ENCODE results near the gene PDE1C.

The PDE1C gene

GRCh38 chr7:31939076-31939475 is 131.1 kb downstream of the PDE1C start:
- no peaks in the 10 kb centered on the region for H3K27me3 ChIP-seq (ENCODE audit: control insufficient read depth, insufficient read depth, low read length)
- H3K9ac ChIP-seq (ENCODE audit: low read length): no peak overlapping the region
- H3K9me3 ChIP-seq (ENCODE audit: control insufficient read depth, insufficient read depth, low read depth, low read length): peaks cover under 1% of the 10 kb centered on the region; the same call in 1 of the 2 replicates
- H3K4me3 ChIP-seq (ENCODE audit: low read depth, low read length): no peak overlapping the region
- H3K4me1 ChIP-seq (ENCODE audit: control insufficient read depth, insufficient read depth, low read length): peaks cover 12% of the 10 kb centered on the region
- H3K27ac ChIP-seq (ENCODE audit: low read depth, low read length): no peak overlapping the region
- no peaks in the 10 kb centered on the region for H3K36me3 ChIP-seq (ENCODE audit: control insufficient read depth, insufficient read depth, low read length)

- Histone ChIP-seq H3K27me3 (ENCODE audit: control insufficient read depth, insufficient read depth, low read length) (no peaks in the 10 kb centered on the region), H3K36me3 (ENCODE audit: control insufficient read depth, insufficient read depth, low read length) (no peaks in the 10 kb centered on the region), H3K9ac (ENCODE audit: low read length) (no peak overlapping the region), H3K27ac (ENCODE audit: low read depth, low read length) (no peak overlapping the region), H3K4me3 (ENCODE audit: low read depth, low read length) (no peak overlapping the region), H3K9me3 (ENCODE audit: control insufficient read depth, insufficient read depth, low read depth, low read length) (no peaks in the 10 kb centered on the region), H3K4me1 (ENCODE audit: control insufficient read depth, insufficient read depth, low read length) (peaks cover 12% of the 10 kb centered on the region)
These were observed 131.6 kb downstream of the PDE1C start for GRCh38 chr7:31938650-31939049.

- no peak overlapping the region for H3K27ac ChIP-seq (ENCODE audit: low read depth, low read length)
- no peaks in the 10 kb centered on the region for H3K9me3 ChIP-seq (ENCODE audit: control insufficient read depth, insufficient read depth, low read depth, low read length)
- no peaks in the 10 kb centered on the region for H3K36me3 ChIP-seq (ENCODE audit: control insufficient read depth, insufficient read depth, low read length)
- no peaks in the 10 kb centered on the region for H3K27me3 ChIP-seq (ENCODE audit: control insufficient read depth, insufficient read depth, low read length)
- H3K4me1 ChIP-seq (ENCODE audit: control insufficient read depth, insufficient read depth, low read length): peaks cover 12% of the 10 kb centered on the region
- H3K9ac ChIP-seq (ENCODE audit: low read length): no peak overlapping the region
- H3K4me3 ChIP-seq (ENCODE audit: low read depth, low read length): no peak overlapping the region
These were observed 132.2 kb downstream of the PDE1C start for GRCh38 chr7:31937982-31938381.

DNA sequence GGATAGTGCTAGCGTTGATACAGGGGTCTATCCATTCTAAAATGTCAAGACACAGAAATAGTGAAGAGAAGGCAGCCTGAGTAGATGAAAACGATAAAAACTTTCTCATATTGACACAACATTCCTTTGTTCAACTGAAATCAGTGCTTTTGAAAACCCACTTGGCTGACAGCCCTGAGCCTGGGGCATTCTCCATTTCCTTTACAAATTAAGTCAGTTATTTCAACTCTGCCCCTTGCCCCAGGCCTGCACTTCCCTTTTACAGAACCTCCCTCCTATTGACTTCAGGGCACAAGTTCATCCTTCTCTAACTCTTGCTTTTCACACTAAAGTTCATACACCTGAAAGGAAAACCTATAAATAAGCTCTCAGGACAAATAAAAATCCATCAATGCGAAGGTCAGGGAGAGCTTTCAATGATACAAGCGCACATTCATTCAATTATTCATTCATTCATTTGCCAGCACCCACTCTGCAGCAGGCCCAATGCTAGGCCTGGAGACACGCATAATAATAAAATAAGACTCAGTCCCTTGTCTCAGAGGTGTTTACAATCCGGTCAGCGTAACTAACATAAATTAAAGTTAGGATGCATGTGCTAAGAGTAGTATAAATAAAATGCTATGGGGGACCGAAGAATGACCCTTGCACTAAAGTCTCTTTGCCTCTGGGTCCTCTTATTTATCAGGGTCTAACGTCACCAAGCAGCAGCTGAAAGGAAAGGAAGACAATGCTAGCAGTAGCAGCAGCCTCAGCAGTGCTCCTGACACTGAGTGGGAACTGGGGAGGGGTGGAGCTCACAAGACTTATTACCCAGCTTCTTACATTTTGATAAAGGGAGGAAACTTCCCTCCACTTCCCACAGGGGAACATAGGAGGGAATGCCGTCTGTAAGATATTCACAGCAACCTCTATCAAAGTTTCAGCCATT is 134.8 kb downstream of the PDE1C start:
- H3K4me3 ChIP-seq (ENCODE audit: low read depth, low read length): no peak overlapping the region
- H3K9ac ChIP-seq (ENCODE audit: low read length): no peak overlapping the region
- H3K36me3 ChIP-seq (ENCODE audit: control insufficient read depth, insufficient read depth, low read length): no peaks in the 10 kb centered on the region
- H3K27me3 ChIP-seq (ENCODE audit: control insufficient read depth, insufficient read depth, low read length): no peaks in the 10 kb centered on the region
- peaks cover 12% of the 10 kb centered on the region for H3K4me1 ChIP-seq (ENCODE audit: control insufficient read depth, insufficient read depth, low read length)
- H3K9me3 ChIP-seq (ENCODE audit: control insufficient read depth, insufficient read depth, low read depth, low read length): no peaks in the 10 kb centered on the region
- H3K27ac ChIP-seq (ENCODE audit: low read depth, low read length): no peak overlapping the region

- Histone ChIP-seq H3K36me3 (ENCODE audit: control insufficient read depth, insufficient read depth, low read length) (no peaks in the 10 kb centered on the region), H3K27me3 (ENCODE audit: control insufficient read depth, insufficient read depth, low read length) (no peaks in the 10 kb centered on the region), H3K9ac (ENCODE audit: low read length) (no peak overlapping the region), H3K4me3 (ENCODE audit: low read depth, low read length) (no peak overlapping the region), H3K4me1 (ENCODE audit: control insufficient read depth, insufficient read depth, low read length) (peaks cover 12% of the 10 kb centered on the region), H3K27ac (ENCODE audit: low read depth, low read length) (no peak overlapping the region), H3K9me3 (ENCODE audit: control insufficient read depth, insufficient read depth, low read depth, low read length) (no peaks in the 10 kb centered on the region)
These were observed 135.7 kb downstream of the PDE1C start for GRCh38 chr7:31934551-31934950.

DNA sequence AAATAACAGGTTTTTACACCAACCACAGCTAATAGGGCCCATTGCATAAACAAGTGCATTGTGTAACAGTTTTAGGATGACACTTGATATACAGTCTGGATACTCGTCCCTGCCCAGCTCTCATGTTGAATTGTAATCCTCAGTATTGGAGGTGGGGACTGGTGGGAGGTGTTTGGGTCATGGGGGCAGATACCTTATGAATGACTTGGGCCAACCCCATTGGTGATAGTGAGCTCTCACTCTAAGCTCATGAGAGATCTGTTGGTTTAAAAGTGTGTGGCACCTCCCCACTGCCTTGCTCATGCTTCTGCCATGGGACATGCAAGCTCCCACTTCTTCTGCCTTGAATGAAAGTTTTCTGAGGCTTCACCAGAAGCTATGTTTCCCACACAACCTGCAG is 136.7 kb downstream of the PDE1C start:
- Histone ChIP-seq H3K27me3 (ENCODE audit: control insufficient read depth, insufficient read depth, low read length) (no peaks in the 10 kb centered on the region), H3K36me3 (ENCODE audit: control insufficient read depth, insufficient read depth, low read length) (no peaks in the 10 kb centered on the region), H3K9me3 (ENCODE audit: control insufficient read depth, insufficient read depth, low read depth, low read length) (no peaks in the 10 kb centered on the region), H3K4me3 (ENCODE audit: low read depth, low read length) (no peak overlapping the region), H3K27ac (ENCODE audit: low read depth, low read length) (no peak overlapping the region), H3K9ac (ENCODE audit: low read length) (no peak overlapping the region), H3K4me1 (ENCODE audit: control insufficient read depth, insufficient read depth, low read length) (peaks cover 12% of the 10 kb centered on the region)

GRCh38 chr7:31926991-31927584 is 143.1 kb downstream of the PDE1C start:
- Histone ChIP-seq H3K4me3 (ENCODE audit: low read depth, low read length) (no peak overlapping the region), H3K4me1 (ENCODE audit: control insufficient read depth, insufficient read depth, low read length) (no peaks in the 10 kb centered on the region), H3K27me3 (ENCODE audit: control insufficient read depth, insufficient read depth, low read length) (no peaks in the 10 kb centered on the region; the same call in 1 of the 2 replicates), H3K36me3 (ENCODE audit: control insufficient read depth, insufficient read depth, low read length) (no peaks in the 10 kb centered on the region), H3K9me3 (ENCODE audit: control insufficient read depth, insufficient read depth, low read depth, low read length) (no peaks in the 10 kb centered on the region), H3K27ac (ENCODE audit: low read depth, low read length) (no peak overlapping the region), H3K9ac (ENCODE audit: low read length) (no peak overlapping the region)

- Histone ChIP-seq H3K27me3 (ENCODE audit: control insufficient read depth, insufficient read depth, low read length) (peaks cover 3% of the 10 kb centered on the region), H3K9me3 (ENCODE audit: control insufficient read depth, insufficient read depth, low read depth, low read length) (no peaks in the 10 kb centered on the region), H3K9ac (ENCODE audit: low read length) (no peak overlapping the region), H3K36me3 (ENCODE audit: control insufficient read depth, insufficient read depth, low read length) (no peaks in the 10 kb centered on the region), H3K4me1 (ENCODE audit: control insufficient read depth, insufficient read depth, low read length) (no peaks in the 10 kb centered on the region), H3K27ac (ENCODE audit: low read depth, low read length) (no peak overlapping the region), H3K4me3 (ENCODE audit: low read depth, low read length) (no peak overlapping the region)
These were observed 144.3 kb downstream of the PDE1C start for GRCh38 chr7:31925753-31926454.

GRCh38 chr7:31924251-31924650 is 146.0 kb downstream of the PDE1C start:
- Histone ChIP-seq H3K27ac (ENCODE audit: low read depth, low read length) (no peak overlapping the region), H3K4me3 (ENCODE audit: low read depth, low read length) (no peak overlapping the region), H3K9me3 (ENCODE audit: control insufficient read depth, insufficient read depth, low read depth, low read length) (no peaks in the 10 kb centered on the region), H3K9ac (ENCODE audit: low read length) (no peak overlapping the region), H3K36me3 (ENCODE audit: control insufficient read depth, insufficient read depth, low read length) (no peaks in the 10 kb centered on the region), H3K4me1 (ENCODE audit: control insufficient read depth, insufficient read depth, low read length) (no peaks in the 10 kb centered on the region), H3K27me3 (ENCODE audit: control insufficient read depth, insufficient read depth, low read length) (peaks cover 5% of the 10 kb centered on the region)

GRCh38 chr7:31922848-31923247 is 147.4 kb downstream of the PDE1C start:
- Histone ChIP-seq H3K27ac (ENCODE audit: low read depth, low read length) (no peak overlapping the region), H3K9me3 (ENCODE audit: control insufficient read depth, insufficient read depth, low read depth, low read length) (no peaks in the 10 kb centered on the region), H3K27me3 (ENCODE audit: control insufficient read depth, insufficient read depth, low read length) (peaks cover 5% of the 10 kb centered on the region), H3K9ac (ENCODE audit: low read length) (no peak overlapping the region), H3K4me1 (ENCODE audit: control insufficient read depth, insufficient read depth, low read length) (no peaks in the 10 kb centered on the region), H3K36me3 (ENCODE audit: control insufficient read depth, insufficient read depth, low read length) (no peaks in the 10 kb centered on the region), H3K4me3 (ENCODE audit: low read depth, low read length) (no peak overlapping the region)

- Histone ChIP-seq H3K27ac (ENCODE audit: low read depth, low read length) (no peak overlapping the region), H3K4me1 (ENCODE audit: control insufficient read depth, insufficient read depth, low read length) (no peaks in the 10 kb centered on the region), H3K27me3 (ENCODE audit: control insufficient read depth, insufficient read depth, low read length) (peaks cover 5% of the 10 kb centered on the region; the same call in 1 of the 2 replicates), H3K4me3 (ENCODE audit: low read depth, low read length) (no peak overlapping the region), H3K9me3 (ENCODE audit: control insufficient read depth, insufficient read depth, low read depth, low read length) (no peaks in the 10 kb centered on the region), H3K36me3 (ENCODE audit: control insufficient read depth, insufficient read depth, low read length) (no peaks in the 10 kb centered on the region), H3K9ac (ENCODE audit: low read length) (no peak overlapping the region)
These were observed 149.2 kb downstream of the PDE1C start for GRCh38 chr7:31921047-31921446.

Data from HUES6 (cell line).